ENCODE data around the gene DESI1. TPM values are rescaled to one million over a fixed set of nuclear protein-coding genes. Genes with fewer than 3 reads are reported as not detected.
A peak's percentile ranks its signal among the peaks of the same experiment; 100 is the strongest.

DESI1 gene
- total and polyA plus RNA-seq, 2 of the 13 experiments (the other 11 are each of a cell fraction or from before 2014, with no cell fraction given), result 21.6 to 29.2 TPM

GRCh38 chr22:41621099-41621910, 462 bp upstream of the DESI1 start, which contains the start of gene XRCC6 (continued):
- no peak; the same call in 1 of the 2 replicates for TF ChIP-seq ZNF460 (CRISPR knock-in tag; IDR thresholded peaks at IDR 0.05; ENCODE audit: borderline replicate concordance)
- peak; percentile 78; the same call in 1 of the 2 replicates for TF ChIP-seq NFE2L1 (CRISPR knock-in tag; IDR thresholded peaks at IDR 0.05; ENCODE audit: borderline replicate concordance)
- TF ChIP-seq REPIN1 (CRISPR knock-in tag; IDR thresholded peaks at IDR 0.05; ENCODE audit: borderline replicate concordance, low read depth), result 0 out of 2 replicates have a peak, but pooled peaks have one; percentile 43
- TF ChIP-seq LBX2 (CRISPR knock-in tag; IDR thresholded peaks at IDR 0.05; ENCODE audit: borderline replicate concordance), result 0 out of 2 replicates have a peak, but pooled peaks have one; percentile 61
- TF ChIP-seq ZNF12 (CRISPR knock-in tag; IDR thresholded peaks at IDR 0.05), result no peak
- TF ChIP-seq ZNF878 (CRISPR knock-in tag; IDR thresholded peaks at IDR 0.05), result no peak
- TF ChIP-seq PBX2 (CRISPR knock-in tag; IDR thresholded peaks at IDR 0.05), result peak; percentile 19; the same call in 1 of the 2 replicates
- TF ChIP-seq, protein P1, sequence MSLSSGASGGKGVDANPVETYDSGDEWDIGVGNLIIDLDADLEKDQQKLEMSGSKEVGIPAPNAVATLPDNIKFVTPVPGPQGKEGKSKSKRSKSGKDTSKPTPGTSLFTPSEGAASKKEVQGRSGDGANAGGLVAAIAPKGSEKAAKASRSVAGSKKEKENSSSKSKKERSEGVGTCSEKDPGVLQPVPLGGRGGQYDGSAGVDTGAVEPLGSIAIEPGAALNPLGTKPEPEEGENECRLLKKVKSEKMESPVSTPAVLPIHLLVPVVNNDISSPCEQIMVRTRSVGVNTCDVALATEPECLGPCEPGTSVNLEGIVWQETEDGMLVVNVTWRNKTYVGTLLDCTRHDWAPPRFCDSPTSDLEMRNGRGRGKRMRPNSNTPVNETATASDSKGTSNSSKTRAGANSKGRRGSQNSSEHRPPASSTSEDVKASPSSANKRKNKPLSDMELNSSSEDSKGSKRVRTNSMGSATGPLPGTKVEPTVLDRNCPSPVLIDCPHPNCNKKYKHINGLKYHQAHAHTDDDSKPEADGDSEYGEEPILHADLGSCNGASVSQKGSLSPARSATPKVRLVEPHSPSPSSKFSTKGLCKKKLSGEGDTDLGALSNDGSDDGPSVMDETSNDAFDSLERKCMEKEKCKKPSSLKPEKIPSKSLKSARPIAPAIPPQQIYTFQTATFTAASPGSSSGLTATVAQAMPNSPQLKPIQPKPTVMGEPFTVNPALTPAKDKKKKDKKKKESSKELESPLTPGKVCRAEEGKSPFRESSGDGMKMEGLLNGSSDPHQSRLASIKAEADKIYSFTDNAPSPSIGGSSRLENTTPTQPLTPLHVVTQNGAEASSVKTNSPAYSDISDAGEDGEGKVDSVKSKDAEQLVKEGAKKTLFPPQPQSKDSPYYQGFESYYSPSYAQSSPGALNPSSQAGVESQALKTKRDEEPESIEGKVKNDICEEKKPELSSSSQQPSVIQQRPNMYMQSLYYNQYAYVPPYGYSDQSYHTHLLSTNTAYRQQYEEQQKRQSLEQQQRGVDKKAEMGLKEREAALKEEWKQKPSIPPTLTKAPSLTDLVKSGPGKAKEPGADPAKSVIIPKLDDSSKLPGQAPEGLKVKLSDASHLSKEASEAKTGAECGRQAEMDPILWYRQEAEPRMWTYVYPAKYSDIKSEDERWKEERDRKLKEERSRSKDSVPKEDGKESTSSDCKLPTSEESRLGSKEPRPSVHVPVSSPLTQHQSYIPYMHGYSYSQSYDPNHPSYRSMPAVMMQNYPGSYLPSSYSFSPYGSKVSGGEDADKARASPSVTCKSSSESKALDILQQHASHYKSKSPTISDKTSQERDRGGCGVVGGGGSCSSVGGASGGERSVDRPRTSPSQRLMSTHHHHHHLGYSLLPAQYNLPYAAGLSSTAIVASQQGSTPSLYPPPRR (CRISPR knock-in tag; IDR thresholded peaks at IDR 0.05; ENCODE audit: borderline replicate concordance), result peak; percentile 35; the same call in 1 of the 2 replicates
- TF ChIP-seq ZNF496 (CRISPR knock-in tag; IDR thresholded peaks at IDR 0.05; ENCODE audit: insufficient replicate concordance), result no peak
- no peak for TF ChIP-seq MTA3 (CRISPR knock-in tag; IDR thresholded peaks at IDR 0.05)
- no peak for TF ChIP-seq ZFP36L2 (CRISPR knock-in tag; IDR thresholded peaks at IDR 0.05)
- TF ChIP-seq, protein P2, sequence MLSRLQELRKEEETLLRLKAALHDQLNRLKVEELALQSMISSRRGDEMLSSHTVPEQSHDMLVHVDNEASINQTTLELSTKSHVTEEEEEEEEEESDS (CRISPR knock-in tag; IDR thresholded peaks at IDR 0.05; ENCODE audit: borderline replicate concordance), result no peak
- TF ChIP-seq EZH2 (conservative IDR thresholded peaks at IDR 0.05; ENCODE audit: low read depth, low read length), result no peak
- peak; percentile 73; the same call in 1 of the 2 replicates for TF ChIP-seq ZNF44 (CRISPR knock-in tag; IDR thresholded peaks at IDR 0.05)
- TF ChIP-seq, protein P3, sequence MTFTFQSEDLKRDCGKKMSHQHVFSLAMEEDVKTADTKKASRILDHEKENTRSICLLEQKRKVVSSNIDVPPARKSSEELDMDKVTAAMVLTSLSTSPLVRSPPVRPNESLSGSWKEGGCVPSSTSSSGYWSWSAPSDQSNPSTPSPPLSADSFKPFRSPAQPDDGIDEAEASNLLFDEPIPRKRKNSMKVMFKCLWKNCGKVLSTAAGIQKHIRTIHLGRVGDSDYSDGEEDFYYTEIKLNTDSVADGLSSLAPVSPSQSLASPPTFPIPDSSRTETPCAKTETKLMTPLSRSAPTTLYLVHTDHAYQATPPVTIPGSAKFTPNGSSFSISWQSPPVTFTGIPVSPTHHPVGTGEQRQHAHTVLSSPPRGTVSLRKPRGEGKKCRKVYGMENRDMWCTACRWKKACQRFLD (CRISPR knock-in tag; IDR thresholded peaks at IDR 0.05; ENCODE audit: borderline replicate concordance), result peak; percentile 25; the same call in 1 of the 2 replicates
- TF ChIP-seq NPAS2 (CRISPR knock-in tag; IDR thresholded peaks at IDR 0.05; ENCODE audit: borderline replicate concordance), result no peak
- 0 out of 2 replicates have a peak, but pooled peaks have one; percentile 76 for TF ChIP-seq IRX3 (CRISPR knock-in tag; IDR thresholded peaks at IDR 0.05; ENCODE audit: borderline replicate concordance, low read depth)
- TF ChIP-seq HMGA1 (CRISPR knock-in tag; conservative IDR thresholded peaks at IDR 0.05), result no peak
- TF ChIP-seq, protein P4, sequence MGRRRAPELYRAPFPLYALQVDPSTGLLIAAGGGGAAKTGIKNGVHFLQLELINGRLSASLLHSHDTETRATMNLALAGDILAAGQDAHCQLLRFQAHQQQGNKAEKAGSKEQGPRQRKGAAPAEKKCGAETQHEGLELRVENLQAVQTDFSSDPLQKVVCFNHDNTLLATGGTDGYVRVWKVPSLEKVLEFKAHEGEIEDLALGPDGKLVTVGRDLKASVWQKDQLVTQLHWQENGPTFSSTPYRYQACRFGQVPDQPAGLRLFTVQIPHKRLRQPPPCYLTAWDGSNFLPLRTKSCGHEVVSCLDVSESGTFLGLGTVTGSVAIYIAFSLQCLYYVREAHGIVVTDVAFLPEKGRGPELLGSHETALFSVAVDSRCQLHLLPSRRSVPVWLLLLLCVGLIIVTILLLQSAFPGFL (CRISPR knock-in tag; IDR thresholded peaks at IDR 0.05), result no peak

Data from HepG2 (cell line).